GM19043 (cell line): Measurements from ENCODE around the gene SERTAD2.
A peak's percentile ranks its signal among the peaks of the same experiment; 100 is the strongest.

Source experiments
- ATAC-seq: cut with Tn5 transposase; IDR thresholded peaks from one replicate; pipeline ENCODE4 v1.9.1; 2021; ENCODE audit warnings: low read depth; ENCODE audit not compliant: unreplicated experiment

Gene SERTAD2

DNA sequence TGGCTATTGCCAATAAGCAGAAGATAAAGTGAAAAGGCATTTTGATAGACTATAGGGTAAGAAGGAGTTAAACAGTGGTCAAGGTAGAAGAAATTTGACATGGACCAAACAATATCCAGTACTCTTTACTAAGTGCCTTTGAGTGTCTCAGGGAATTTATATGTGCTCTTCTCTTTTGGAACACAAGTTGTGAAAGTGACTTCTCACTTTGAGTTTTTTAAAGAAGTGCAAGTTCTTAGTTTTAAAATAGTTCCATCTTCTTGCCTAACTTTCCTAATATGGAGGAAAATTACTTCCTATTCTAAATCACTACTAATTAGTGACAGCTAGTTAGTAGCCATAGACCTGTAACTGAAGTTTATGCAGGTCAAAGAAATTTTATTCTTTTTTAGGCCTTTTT lies 66.2 kb downstream of the SERTAD2 start:
- ATAC-seq, result no peak

DNA sequence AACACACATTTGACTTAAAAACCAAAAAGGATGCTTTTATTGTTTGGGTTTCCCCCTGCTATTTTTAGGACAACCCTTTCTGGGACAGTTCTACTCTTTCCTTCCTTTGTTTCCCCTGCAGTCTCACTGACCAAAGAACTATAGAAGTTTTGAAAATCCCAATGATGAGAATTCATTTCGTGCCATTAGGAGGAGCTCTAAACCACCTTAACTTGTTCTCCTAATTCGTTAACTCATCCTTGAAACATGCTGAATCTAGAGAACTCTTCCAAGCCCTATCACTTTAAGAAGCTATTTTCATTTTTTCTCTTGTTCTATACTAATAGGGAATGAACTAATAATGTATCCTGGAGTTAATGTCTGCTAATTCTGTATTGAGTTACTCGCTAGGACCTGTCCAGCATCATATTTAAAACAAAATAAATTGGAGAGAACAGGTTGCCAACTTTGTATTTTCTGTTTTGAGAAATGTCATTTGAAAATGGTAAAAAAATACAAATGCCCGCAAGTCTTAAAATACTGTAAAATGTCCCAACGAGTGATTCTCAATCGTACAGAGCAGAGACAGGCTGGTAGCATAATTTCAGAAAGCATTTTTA lies 66.7 kb downstream of the SERTAD2 start:
- no peak for ATAC-seq

DNA sequence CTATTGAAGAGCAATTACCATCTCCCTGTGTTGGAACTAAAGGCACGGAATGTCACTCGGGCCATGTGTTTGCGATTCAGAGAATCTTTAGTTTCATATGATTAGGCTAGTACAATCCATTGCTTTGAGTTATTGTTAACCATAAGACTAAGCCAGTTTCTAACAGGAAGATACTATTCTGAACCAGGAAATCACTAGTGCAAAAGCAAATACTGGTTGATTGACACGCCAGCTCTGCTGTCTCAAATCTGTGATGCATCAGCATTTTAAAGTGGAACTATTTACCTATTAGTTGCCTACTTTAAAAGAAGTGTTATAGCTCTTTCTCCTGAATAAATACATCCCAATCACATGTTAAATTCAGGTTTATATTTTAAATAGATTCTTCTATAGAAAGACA lies 67.7 kb downstream of the SERTAD2 start:
- no peak for ATAC-seq

- ATAC-seq, result peak; percentile 85
These were observed 70.9 kb downstream of the SERTAD2 start for GRCh38 chr2:64582774-64583340.

- no peak for ATAC-seq
These were observed 71.8 kb downstream of the SERTAD2 start for GRCh38 chr2:64581777-64582539.
